HTERT RPE-1 (cell line): ENCODE measurements around the gene MAP3K2.

ENCODE experiments used
- in situ Hi-C: fragments of 300-500 bp; cut with MboI; formaldehyde crosslinking; loops from 4 replicates; pipeline ENCODE4 v1.14.3; 2020; ENCODE audit warnings: low sequenced_read_pairs

The MAP3K2 gene

GRCh38 chr2:127309468-127309867, 78.3 kb downstream of the MAP3K2 start:
- in situ Hi-C loops = loop anchor here (25.0 kb wide), 1 partner anchor 153 kb away; no protein-coding TSS in a partner anchor

GRCh38 chr2:127308586-127309138, 79.1 kb downstream of the MAP3K2 start:
- in situ Hi-C loops = loop anchor here (25.0 kb wide), 1 partner anchor 154 kb away; no protein-coding TSS in a partner anchor

GRCh38 chr2:127305990-127306585, 81.7 kb downstream of the MAP3K2 start:
- in situ Hi-C loops = loop anchor here (25.0 kb wide), 1 partner anchor 156 kb away; no protein-coding TSS in a partner anchor

- in situ Hi-C loops = loop anchor here (25.0 kb wide), 1 partner anchor 160 kb away; no protein-coding TSS in a partner anchor
These were observed 85.6 kb downstream of the MAP3K2 start for GRCh38 chr2:127302168-127302567.

GRCh38 chr2:127293748-127294562, 93.8 kb downstream of the MAP3K2 start, which contains the start of gene ERCC3:
Gene ERCC3, minus strand, starts transcription at chr2:127294144. Its CDS starts 63 bp downstream, at chr2:127294081.
- in situ Hi-C loops = no loop called here

- in situ Hi-C loops = no loop called here
These were observed 94.4 kb downstream of the MAP3K2 start for GRCh38 chr2:127293386-127293747.

GRCh38 chr2:127288274-127288673, 99.5 kb downstream of the MAP3K2 start:
- in situ Hi-C loops = no loop called here

GRCh38 chr2:127283275-127283674, 104.5 kb downstream of the MAP3K2 start:
- in situ Hi-C loops = no loop called here

GRCh38 chr2:127280693-127281092, 107.1 kb downstream of the MAP3K2 start:
- in situ Hi-C loops = no loop called here

GRCh38 chr2:127279781-127280180, 108.0 kb downstream of the MAP3K2 start:
- in situ Hi-C loops = no loop called here

- in situ Hi-C loops = no loop called here
These were observed 108.8 kb downstream of the MAP3K2 start for GRCh38 chr2:127278959-127279358.

GRCh38 chr2:127277028-127277427, 110.7 kb downstream of the MAP3K2 start:
- in situ Hi-C loops = no loop called here

GRCh38 chr2:127275789-127276188, 112.0 kb downstream of the MAP3K2 start:
- in situ Hi-C loops = no loop called here

- in situ Hi-C loops = no loop called here
These were observed 112.4 kb downstream of the MAP3K2 start for GRCh38 chr2:127275356-127275755.

- in situ Hi-C loops = no loop called here
These were observed 117.1 kb downstream of the MAP3K2 start for GRCh38 chr2:127270663-127271062.

- in situ Hi-C loops = no loop called here
These were observed 125.9 kb downstream of the MAP3K2 start for GRCh38 chr2:127261804-127262406.

- in situ Hi-C loops = no loop called here
These were observed 128.4 kb downstream of the MAP3K2 start for GRCh38 chr2:127259355-127259754.

- in situ Hi-C loops = no loop called here
These were observed 130.9 kb downstream of the MAP3K2 start for GRCh38 chr2:127256866-127257265.

- in situ Hi-C loops = no loop called here
These were observed 131.4 kb downstream of the MAP3K2 start for GRCh38 chr2:127256381-127256780.

- in situ Hi-C loops = no loop called here
These were observed 132.1 kb downstream of the MAP3K2 start for GRCh38 chr2:127255721-127256120.

GRCh38 chr2:127255146-127255545, 132.6 kb downstream of the MAP3K2 start:
- in situ Hi-C loops = no loop called here
